ENCODE data around the gene CDK2. TPM values are rescaled to one million over a fixed set of nuclear protein-coding genes. Genes with fewer than 3 reads are reported as not detected.

Gene CDK2
- total RNA-seq, 1 donor from 2014 or later: 82.8 TPM

GRCh38 chr12:55935738-55936151 lies 30.9 kb upstream of the CDK2 start:
- Mint-ChIP-seq H3K27me3 (peaks cover 46% of the 10 kb centered on the region), H3K4me3 (no peak overlapping the region), H3K36me3 (no peaks in the 10 kb centered on the region), H3K9me3 (no peaks in the 10 kb centered on the region), H3K4me1 (ENCODE audit: unreplicated experiment) (peaks cover 21% of the 10 kb centered on the region), H3K27ac (no peak overlapping the region)
- DNase-seq (ENCODE audit: extremely low spot score, unreplicated experiment): no peak
- TF ChIP-seq CTCF (conservative IDR thresholded peaks at IDR 0.05): no peak

DNA sequence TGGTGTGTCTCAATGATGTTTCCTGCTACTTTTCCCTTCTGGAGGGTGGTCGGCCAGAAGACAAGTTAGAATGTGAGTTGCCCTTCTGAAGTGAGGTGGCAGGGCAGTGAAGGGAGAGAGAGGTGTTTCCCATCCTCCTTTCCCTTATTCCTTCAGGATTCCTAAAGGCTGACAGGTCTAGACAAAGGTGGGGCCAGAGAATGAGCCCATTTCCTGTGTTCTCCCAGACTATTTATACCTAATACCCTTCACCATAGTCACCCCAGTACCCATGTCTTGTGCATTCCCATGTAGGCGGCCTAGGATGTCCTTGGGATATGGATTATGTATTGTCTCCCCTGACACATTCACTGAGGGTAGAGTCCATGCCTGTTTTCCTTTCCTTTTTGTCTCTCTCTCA lies 28.6 kb upstream of the CDK2 start:
- no peak for DNase-seq (ENCODE audit: extremely low spot score, unreplicated experiment)
- Mint-ChIP-seq H3K36me3 (peaks cover 3% of the 10 kb centered on the region), H3K4me1 (ENCODE audit: unreplicated experiment) (peaks cover 11% of the 10 kb centered on the region), H3K27me3 (peaks cover 34% of the 10 kb centered on the region), H3K9me3 (no peaks in the 10 kb centered on the region), H3K27ac (no peak overlapping the region), H3K4me3 (no peak overlapping the region)
- TF ChIP-seq CTCF (conservative IDR thresholded peaks at IDR 0.05): no peak

GRCh38 chr12:55938826-55939501 lies 27.7 kb upstream of the CDK2 start:
- DNase-seq (ENCODE audit: extremely low spot score, unreplicated experiment): no peak
- Mint-ChIP-seq H3K27ac (no peak overlapping the region), H3K36me3 (peaks cover 3% of the 10 kb centered on the region), H3K4me1 (ENCODE audit: unreplicated experiment) (peaks cover 11% of the 10 kb centered on the region), H3K4me3 (no peak overlapping the region), H3K27me3 (peaks cover 27% of the 10 kb centered on the region), H3K9me3 (no peaks in the 10 kb centered on the region)
- no peak for TF ChIP-seq CTCF (conservative IDR thresholded peaks at IDR 0.05)

DNA sequence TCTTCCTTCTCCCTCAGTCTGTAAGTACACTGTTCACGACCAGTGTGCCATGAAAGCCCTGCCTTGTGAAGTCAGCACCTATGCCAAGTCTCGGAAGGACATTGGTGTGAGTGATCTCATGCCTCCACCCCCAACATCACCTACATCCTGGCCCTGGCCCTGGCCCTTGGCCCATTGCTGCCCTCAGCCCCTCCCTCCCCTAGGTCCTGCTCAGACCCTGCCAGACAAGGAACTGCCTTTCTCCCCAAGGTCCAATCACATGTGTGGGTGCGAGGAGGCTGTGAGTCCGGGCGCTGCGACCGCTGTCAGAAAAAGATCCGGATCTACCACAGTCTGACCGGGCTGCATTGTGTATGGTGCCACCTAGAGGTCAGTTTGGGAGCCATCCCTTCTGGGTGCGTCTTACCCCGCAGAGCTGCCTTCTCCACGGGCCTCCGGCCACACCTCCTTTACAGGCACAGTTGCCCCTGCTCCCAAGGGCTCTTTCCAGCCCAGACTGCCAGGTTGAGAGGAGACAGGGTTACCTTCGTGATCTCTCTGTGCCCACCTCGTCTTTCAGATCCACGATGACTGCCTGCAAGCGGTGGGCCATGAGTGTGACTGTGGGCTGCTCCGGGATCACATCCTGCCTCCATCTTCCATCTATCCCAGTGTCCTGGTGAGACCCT lies 26.4 kb upstream of the CDK2 start:
- peak; percentile 95 for TF ChIP-seq CTCF (conservative IDR thresholded peaks at IDR 0.05)
- H3K27me3 Mint-ChIP-seq: peaks cover 16% of the 10 kb centered on the region
- H3K4me1 Mint-ChIP-seq (ENCODE audit: unreplicated experiment): peaks cover 11% of the 10 kb centered on the region
- H3K27ac Mint-ChIP-seq: peak overlapping the region; percentile 9
- DNase-seq (ENCODE audit: extremely low spot score, unreplicated experiment): peak; percentile 83
- peak overlapping the region; percentile 54 for H3K4me3 Mint-ChIP-seq
- H3K36me3 Mint-ChIP-seq: peaks cover 3% of the 10 kb centered on the region
- no peaks in the 10 kb centered on the region for H3K9me3 Mint-ChIP-seq

- TF ChIP-seq CTCF (conservative IDR thresholded peaks at IDR 0.05): no peak
- no peak overlapping the region for H3K27ac Mint-ChIP-seq
Measured at GRCh38 chr12:55942055-55942454, 24.6 kb upstream of the CDK2 start.

More at GRCh38 chr12:55942055-55942454, 24.6 kb upstream of the CDK2 start:
- Mint-ChIP-seq H3K27me3 (peaks cover 5% of the 10 kb centered on the region), H3K9me3 (no peaks in the 10 kb centered on the region), H3K4me3 (no peak overlapping the region), H3K36me3 (peaks cover 3% of the 10 kb centered on the region), H3K4me1 (ENCODE audit: unreplicated experiment) (peaks cover 11% of the 10 kb centered on the region)
- no peak for DNase-seq (ENCODE audit: extremely low spot score, unreplicated experiment)

Data from type B pancreatic cell (in vitro differentiated cells).